Activated naive CD4-positive, alpha-beta T cell (primary cell): Measurements from ENCODE around the gene AOC1.
A peak's percentile ranks its signal among the peaks of the same experiment; 100 is the strongest.

Source experiments
- DNase-seq, 4 experiments: peaks; one replicate each; lab custom pipeline; 2025; lab: John Stamatoyannopoulos, UW

Gene AOC1

DNA sequence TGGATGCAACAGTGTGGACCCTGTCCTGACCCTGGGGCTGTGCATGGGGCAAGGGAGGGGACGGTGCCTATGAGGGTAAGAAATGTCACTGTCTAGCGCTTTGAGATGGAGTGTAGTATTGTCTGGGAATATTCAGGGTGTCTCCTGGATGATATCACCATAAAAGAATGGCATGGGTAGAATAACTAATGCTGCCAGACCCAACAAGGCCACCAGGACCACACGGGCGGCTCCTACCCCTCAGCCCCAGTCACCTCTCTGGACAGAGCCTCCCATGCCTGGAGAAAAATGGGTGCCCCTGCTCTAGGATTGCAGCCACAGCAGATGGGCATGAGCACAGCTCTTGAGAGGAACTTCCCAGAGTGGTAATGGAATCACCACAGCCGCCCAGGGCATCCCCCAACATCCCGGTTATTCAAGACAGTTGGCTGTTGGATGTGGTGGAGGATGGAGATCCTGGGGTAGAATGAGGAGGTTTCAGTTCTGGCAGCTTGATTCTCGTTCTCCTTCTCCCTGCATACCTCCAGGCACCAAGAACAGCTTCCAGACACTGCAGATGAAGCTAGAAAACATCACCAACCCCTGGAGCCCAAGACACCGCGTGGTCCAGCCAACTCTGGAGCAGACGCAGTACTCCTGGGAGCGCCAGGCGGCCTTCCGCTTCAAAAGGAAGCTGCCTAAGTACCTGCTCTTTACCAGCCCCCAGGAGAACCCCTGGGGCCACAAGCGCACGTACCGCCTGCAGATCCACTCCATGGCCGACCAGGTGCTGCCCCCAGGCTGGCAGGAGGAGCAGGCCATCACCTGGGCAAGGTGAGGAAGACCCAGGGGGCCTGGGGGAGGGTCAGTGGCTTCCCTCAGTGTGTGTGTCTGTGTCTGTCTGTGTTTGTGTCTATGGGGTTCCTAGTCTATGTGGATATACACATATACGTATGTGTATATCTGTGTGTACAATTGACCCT, 6.2 kb downstream of the AOC1 start:
- DNase-seq: no peak

DNA sequence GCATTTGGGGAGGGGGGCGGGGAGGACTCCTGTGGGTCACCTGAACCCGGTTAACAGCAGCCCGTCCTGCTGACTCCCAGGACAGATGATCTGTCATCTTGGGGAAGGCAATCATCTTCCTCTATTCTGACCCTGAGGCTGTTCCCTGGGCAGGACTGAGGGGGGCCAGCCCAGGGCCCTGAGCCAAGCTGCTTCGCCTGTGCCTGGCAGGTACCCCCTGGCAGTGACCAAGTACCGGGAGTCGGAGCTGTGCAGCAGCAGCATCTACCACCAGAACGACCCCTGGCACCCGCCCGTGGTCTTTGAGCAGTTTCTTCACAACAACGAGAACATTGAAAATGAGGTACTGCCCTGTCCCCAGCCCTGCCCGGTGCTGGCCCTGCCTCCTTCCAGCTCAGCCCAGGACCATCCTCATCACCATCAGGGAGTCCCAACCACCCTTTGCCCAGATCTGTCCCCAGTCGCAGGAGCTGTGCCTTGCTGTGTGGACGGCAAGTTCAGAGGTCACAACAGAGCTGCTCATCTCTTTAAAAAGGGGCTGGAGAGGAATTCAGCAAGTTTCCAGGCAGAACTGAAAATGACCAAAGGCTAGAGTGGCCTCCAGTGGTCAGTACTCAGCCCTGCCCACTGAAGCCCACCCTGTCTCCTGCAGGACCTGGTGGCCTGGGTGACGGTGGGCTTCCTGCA, 8.1 kb downstream of the AOC1 start:
- DNase-seq: no peak

DNA sequence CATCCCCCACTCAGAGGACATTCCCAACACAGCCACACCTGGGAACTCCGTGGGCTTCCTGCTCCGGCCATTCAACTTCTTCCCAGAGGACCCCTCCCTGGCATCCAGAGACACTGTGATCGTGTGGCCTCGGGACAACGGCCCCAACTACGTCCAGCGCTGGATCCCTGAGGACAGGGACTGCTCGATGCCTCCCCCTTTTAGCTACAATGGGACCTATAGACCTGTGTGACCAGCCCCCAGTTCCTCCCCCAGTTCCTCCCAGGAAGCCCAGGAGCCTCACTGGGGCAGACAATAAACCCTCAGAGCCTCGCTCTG, 8.6 kb downstream of the AOC1 start:
- DNase-seq: no peak

DNA sequence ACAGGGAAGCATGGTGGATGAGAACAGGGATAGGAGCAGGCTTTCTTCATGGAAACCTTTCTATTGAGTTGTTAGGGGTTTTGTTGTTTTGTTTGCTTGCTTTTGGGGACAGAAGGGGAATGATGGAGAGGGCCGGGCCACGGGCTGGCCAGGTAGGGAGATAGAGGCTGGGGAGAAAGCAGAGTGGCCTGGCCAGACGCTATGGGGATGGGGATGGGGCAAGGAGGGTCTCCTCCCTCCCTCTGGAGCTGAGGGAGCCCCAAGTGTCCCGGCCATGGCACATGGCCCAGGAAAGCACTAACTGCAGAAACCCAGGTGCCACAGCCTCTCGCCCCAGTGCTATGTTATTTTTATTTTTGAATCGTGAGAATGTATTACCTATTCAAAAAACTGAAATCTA, 10.0 kb downstream of the AOC1 start:
- DNase-seq: no peak

DNA sequence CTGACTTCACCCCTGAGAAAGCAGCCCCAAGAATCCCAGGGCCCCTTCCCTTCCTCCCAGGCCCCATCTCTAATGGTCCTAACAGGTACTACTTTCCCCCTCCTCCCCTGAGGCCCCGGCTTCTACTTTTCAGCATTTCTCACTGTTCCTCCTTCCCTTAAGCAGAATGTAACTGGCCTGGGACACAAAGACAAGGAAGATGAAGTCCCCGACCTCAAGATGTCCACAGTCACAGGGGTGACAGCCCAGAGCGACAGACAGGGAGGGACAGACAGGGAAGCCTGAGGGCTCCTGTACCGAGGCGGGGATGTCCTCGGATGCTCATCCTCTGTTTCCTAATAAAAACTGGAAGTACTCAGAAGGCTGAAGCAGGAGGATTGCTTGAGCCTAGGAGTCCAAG, 11.6 kb downstream of the AOC1 start:
- DNase-seq: no peak

DNA sequence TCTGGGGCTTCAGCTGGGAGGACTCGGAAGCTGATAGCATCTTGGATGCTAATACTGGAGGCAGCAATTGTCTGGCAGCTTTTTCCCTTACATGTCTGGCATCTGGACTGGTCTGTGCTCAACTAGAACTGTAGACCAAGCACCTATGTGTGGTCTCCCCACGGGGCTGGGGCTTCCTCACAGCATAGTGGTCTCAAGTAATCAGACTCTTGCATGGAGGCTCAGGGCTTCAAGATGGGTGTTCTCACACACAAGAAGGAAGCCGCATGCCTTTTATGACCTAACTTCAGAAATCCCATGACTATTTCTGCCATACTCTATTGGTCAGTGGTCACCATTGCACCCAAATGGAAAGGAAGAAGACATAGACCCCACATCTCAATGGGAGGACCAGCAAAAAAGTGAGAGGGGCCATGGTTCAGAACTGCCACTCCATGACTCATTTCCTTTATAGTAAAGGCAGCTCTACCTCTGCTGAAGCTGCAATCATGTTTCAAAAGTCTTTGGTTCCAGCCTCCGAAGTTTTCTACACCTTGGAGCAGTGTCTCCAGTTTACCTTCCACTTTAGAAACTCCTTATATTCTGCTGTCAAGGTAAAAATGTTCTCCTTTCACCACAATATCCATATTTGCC, 14.7 kb downstream of the AOC1 start:
- DNase-seq: no peak

DNA sequence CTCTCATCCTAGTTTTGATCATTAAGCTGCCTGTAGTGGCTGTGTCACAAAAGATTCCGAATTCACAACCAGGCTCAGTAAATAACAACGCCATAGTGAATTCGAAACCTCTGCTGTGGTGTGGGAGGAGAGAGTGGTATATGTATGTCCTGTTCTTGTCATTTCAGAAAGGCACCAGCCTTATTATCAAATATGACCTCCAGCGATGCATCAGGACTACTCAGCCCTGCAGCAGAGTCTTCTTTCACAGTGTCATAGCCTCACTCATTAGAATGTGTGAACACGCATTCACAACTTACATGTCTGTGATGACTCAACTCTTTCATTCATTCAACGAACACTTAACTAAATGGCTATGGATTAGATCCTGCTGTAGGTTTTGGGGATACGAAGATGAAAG, 15.3 kb downstream of the AOC1 start:
- DNase-seq: no peak

DNA sequence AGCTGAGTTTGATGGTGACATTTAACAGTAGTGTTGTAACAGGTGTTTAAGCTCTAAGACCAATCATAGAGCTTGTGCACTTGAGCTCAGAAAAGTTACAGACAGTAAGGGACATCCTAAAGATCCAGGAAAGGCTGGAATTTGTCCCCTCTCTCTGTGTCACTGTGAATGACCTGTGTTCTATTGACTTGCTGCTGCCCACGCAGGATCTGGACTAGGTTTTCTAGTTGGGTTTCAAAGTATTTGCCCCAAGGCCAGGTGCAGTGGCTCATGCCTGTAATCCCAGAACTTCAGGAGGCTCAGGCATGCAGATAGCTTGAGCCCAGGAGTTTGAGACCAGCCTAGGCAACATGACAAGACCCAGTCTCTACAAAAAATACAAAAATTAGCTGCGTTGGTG, 17.1 kb downstream of the AOC1 start:
- DNase-seq: no peak

DNA sequence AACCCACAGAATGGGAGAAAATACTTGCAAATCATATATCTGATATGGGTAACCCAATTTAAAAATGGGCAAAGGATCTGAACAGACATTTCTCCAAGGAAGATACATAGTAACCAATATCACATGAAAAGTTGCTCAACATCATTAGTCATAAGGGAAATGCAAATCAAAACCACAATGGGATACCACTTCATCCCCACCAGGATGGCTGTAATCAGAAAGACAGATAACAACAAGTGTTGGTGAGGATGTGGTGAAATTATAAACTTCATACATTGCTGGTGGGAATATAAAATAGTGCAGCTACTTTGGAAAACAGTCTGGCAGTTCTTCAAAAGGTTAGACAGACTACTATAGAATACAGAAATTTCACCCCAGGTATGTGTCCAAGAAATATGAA, 19.3 kb downstream of the AOC1 start:
- DNase-seq: no peak

DNA sequence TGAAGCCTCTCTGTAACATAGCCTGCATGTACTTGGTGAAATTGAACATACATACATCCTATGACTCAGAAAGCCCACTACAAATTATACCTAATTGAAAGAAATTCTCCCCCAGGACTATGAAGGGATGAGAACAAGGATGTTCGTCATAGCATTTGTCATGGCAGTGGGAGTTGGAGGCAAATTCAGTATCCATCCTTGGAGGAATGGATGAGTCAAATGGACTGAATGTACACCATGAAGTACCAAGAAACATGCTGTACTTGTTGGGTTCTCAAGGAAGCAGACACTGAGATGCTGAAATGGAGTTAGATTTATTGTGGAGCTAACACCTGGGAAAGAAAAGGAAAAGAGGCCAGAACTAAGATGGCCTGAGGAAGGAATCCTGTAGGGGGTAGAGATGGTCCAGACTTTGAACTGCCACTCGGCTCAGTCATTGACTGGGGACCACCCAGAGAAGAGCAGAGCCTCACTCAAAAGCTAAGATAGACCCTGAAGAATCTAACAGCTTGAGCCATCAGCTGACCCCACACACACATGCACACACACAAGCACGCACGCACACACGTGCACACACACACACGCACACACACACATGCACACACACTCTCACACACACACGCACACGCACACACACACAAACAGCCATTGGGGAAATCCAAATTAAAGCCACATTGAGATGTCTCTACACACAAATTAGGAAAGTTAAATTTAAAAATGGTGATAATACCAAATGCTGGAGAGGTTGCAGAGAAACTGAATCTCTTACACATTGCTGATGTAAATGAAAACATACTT, 22.3 kb downstream of the AOC1 start:
- no peak for DNase-seq

DNA sequence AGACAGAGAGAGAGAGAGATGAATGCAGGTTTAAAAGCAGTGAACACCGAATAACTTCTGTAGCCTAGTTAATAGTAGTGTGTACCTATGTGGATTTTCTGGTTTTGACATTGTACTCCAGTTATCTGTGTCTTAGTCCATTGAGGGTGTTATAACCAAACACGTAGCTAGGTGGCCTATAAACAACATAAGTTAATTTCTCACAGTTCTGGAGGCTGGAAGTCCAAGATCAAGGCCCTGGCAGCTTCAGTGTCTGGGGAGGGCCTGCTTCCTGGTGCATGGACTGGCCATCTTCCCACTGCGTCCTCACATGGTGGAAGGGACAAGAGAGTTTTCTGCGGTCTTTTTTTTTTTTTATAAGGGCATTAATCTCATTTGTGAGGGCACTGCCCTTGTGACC, 23.5 kb downstream of the AOC1 start:
- no peak for DNase-seq

DNA sequence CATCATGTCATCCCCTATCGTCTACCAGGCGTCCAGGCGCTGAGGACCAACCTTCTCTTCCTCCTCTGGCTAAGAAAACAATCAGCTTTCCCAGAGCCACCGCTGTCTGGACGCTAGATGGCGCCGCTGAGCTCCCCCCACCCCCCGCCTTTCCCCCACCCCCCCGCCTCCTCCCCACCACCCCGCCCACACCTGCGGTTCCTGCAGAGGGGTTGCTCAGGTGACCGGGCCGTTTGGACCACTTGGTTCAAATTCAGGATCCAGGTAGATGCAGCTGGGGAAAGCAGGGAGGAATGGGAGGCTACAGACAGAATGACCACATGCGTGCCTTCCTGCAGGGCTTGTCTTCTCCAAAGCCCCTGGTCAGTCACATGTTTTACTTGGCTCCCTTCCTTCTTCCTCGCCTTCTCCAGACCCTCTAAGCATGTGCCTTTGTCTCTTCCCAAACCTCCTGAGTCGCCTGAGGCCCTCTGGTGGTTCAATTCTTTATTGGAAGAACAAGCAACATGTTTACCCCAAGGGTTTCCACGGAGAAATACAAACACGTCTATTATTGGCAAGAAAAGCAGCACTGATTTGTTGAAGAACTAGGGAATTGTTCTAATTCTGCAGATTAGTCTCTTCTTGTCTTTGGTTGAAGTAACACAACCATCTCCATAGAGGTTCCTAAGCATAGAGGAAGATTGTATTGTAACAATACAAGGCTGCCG, 24.7 kb downstream of the AOC1 start:
- DNase-seq: peak in 3 of 4 experiments; percentile 21 to 42 (median 31)

DNA sequence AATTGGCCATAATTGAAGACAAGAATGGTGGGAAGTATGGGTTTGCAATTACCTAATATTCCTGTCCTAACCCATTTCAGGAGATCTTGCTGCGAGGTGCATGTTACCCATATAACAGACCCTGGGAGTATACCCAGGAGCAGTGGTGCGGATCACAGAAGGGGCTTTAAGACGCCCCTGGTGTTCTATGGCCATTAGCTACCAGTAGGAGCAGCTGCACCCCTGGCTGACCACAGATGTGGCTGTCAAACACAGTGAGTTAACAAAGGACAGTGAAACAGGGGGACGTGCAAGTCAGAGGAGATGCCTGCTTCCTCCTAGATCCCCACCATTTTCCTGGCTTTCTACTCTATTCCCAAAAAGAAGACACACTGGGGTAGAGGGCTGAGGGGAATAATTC, 25.2 kb downstream of the AOC1 start:
- no peak for DNase-seq

DNA sequence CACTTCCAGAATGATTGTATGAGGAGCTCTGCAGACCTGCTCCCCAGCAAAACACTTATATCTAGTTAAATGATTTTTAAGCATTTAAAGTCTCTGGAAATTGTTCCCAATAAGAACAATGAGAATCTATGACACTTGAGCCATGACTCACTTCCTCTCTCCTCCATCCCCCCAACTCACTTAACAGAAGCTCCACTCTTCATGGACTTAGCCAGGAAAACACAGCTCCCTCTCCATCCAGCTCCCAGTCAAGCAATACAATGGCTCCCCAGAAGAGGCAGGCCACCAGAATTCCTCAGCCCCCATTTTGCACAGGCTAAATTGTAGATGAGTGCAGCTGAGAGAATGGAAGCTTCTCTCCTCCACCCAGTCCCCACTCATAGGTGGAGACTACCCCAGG, 27.0 kb downstream of the AOC1 start:
- DNase-seq: no peak

DNA sequence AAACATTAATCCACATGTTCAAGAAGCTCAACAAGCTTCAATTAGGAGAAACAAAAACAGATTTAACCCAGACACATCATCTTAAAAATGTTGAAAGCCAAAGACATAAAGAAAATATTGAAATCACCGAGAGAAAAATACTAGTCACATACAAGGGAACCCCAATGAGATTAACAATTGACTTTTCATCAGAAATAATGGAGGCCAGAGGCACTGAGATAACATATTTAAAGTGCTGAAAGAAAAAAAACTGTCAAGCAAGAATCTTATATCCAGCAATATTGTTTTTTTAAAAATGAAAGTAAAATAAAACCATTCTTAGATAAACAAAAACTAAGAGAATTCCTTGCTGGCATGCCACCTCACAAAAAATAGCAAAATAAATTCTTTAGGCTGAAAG, 28.9 kb downstream of the AOC1 start:
- no peak for DNase-seq

DNA sequence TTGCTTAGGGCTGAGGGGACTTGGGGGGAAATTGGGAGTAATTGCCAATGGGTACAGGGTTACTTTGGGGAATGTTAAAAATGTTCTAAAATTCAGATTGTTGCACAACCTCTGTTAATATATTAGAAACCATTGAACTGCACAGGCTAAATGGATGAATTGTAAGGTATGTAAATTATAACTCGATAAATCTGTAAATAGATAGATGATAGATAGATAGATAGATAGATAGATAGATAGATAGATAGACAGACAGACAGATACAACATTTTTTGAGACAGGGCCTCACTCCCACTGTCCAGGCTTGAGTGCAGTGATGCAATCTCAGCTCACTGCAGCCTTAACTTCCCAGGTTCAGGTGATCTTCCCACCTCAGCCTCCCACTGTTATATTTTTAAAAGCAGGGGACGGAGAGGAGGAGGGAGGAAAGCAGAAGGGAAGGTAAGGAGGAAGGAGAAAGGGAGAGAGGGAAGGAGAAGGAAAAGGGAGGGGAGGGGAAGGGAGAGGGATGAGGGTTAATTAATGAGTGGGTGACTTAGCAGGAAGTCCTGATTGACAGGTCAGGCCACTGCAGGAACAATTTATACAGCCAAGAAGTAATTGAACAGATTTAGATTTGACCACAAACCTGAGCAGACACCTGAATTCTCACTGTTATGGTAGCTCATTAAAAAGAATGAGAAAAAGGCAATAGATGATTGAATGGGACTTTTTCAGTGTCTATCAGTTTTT, 38.7 kb downstream of the AOC1 start:
- no peak for DNase-seq

DNA sequence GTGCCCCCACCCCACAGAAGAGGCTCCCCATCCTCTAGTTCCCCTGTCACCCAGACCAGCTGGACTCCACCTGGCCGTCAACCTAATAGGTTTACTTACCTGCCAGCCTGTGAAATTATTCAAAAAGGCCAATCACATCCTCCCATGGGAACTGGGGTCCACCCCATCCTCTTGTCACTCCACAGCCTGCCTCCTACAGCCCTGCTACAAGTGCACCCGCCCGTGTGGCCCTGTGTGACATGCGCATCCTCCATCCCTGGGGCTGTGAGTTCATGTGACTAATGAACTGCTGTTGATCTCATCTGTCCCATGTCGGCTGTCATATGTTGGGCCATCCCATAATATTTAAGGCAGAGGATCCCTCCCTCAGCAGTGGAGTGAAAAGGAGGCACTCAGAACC, 39.4 kb downstream of the AOC1 start:
- no peak for DNase-seq

DNA sequence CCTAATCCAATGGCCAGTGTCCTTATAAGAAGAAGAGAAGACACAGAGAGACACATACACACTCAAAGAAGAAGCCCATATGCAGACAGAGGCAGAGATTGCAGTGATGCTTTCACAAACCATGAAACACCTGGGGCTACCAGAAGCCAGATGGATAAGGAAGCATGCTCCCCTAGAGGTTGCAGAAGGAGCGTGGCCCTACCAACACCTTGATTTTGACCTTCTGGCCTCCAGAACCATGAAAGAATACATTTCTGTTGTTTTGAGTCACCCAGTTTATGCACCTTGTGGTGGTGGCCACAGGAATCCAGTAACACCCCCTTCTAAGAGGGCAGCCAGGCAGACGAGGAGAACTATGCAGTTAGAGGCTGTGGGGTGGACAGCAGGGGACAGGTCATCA, 43.5 kb downstream of the AOC1 start:
- no peak for DNase-seq

DNA sequence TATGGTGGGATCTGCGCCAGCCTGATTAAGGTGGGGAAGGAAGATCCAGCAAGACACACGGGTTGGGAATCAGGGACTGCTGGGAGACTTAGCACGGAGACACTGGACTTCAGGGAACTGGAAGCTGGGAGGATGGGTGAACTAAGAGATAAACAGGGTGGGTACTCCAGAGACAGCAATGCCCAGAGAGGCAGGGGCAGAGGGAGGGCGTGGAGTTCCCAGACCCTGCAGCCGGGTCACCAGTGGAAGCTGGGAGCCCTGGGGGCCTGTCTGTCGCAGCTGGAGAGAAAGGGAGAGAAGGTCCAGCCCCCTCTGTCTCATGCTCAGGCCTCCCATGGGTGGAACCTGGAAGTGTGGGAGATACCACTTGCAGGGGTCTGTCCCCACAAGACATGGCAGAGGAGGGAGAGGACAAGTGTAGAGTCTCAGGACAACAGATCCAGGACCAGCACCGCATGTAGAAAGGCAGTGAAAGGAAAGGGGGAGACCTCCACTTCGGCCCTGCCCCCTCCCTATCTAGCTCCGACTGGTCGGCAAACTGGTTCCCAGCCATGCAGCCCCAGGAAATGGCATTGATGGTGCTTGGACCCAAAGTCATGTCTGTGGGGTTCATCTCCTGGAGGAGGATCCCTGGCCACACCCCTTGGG, 44.4 kb downstream of the AOC1 start:
- DNase-seq: no peak
